ENCODE results near the gene HEXD. TPM values are rescaled to one million over a fixed set of nuclear protein-coding genes. Genes with fewer than 3 reads are reported as not detected.
A peak's percentile ranks its signal among the peaks of the same experiment; 100 is the strongest.

The HEXD gene
- total and polyA plus RNA-seq, 4 donors, result 5.6 to 19.9 (median 12.2) TPM

GRCh38 chr17:82483204-82483660, 65.1 kb downstream of the HEXD start (continued):
- TF ChIP-seq RAD21 (IDR thresholded peaks at IDR 0.05), result peak in 1 of 2 donors; percentile 46

DNA sequence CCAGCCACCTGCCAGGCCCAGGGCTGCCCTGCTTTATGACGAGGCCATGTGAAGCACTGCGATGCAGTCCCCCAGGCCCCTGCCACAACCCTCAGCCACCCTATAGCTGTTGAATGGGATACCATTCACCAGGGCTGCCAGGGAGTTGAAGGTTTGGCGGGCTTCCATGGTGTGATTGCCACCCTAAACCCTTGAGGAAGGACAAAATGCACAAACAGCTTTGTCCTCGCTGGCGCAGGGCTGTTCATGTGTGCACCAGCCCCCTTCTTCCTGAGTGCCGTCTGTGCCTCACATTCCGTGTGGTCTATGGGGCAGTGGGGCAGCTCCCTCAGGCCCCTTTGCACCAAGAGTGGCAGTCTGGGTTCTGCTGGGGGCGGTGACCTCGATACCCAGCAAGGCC, 65.7 kb downstream of the HEXD start:
- no peaks in the 10 kb centered on the region for H3K9me3 ChIP-seq (ENCODE audit: control insufficient read depth in 4 of 4, low read length in 3 of 4)
- 81% methylated on average over 9 of the region's 9 CpGs for WGBS

GRCh38 chr17:82486231-82487094, 68.3 kb downstream of the HEXD start:
- no peak for TF ChIP-seq GABPA (IDR thresholded peaks at IDR 0.05 in 1 of 2, conservative IDR thresholded peaks at IDR 0.05 in 1 of 2)
- TF ChIP-seq HNF4A (conservative IDR thresholded peaks at IDR 0.05), result no peak
- no peak for TF ChIP-seq EGR1 (IDR thresholded peaks at IDR 0.05; ENCODE audit: low read depth in 2 of 2)
- no peak for TF ChIP-seq TAF1 (conservative IDR thresholded peaks at IDR 0.05)
- no peak for TF ChIP-seq FOXA2 (IDR thresholded peaks at IDR 0.05)
- no peak for TF ChIP-seq ZBTB33 (IDR thresholded peaks at IDR 0.05)
- no peak for TF ChIP-seq NR2F2 (IDR thresholded peaks at IDR 0.05)
- TF ChIP-seq MAX (IDR thresholded peaks at IDR 0.05), result no peak
- TF ChIP-seq SP1 (IDR thresholded peaks at IDR 0.05), result no peak
- no peaks in the 10 kb centered on the region for H3K27me3 ChIP-seq (ENCODE audit: control insufficient read depth in 4 of 4, insufficient read depth in 4 of 4, low read length in 3 of 4)
- 87% methylated on average over 13 of the region's 13 CpGs for WGBS
- no peak overlapping the region for H3K9ac ChIP-seq (ENCODE audit: low read depth in 1 of 2, low read length in 2 of 2)
- H3K36me3 ChIP-seq (ENCODE audit: control insufficient read depth in 4 of 4, insufficient read depth in 3 of 4, low read depth in 1 of 4, low read length in 3 of 4), result peaks cover 4 to 38% (median 15%) of the 10 kb centered on the region in 4 donors
- no peaks in the 10 kb centered on the region for H3K9me3 ChIP-seq (ENCODE audit: control insufficient read depth in 4 of 4, low read length in 3 of 4)
- peaks cover 2 to 11% (median 8%) of the 10 kb centered on the region in 4 donors for H3K4me1 ChIP-seq (ENCODE audit: control insufficient read depth in 4 of 4, insufficient read depth in 4 of 4, low read length in 3 of 4)
- DNase-seq (ENCODE audit: low spot score), result no peak
- no peak overlapping the region for H3K4me3 ChIP-seq (ENCODE audit: low read depth in 1 of 3, low read length in 3 of 3)
- H3K27ac ChIP-seq (ENCODE audit: low read depth in 1 of 2, low read length in 2 of 2), result no peak overlapping the region

More for the DNA sequence above, 65.7 kb downstream of the HEXD start:
- peaks cover 2 to 11% (median 8%) of the 10 kb centered on the region in 4 donors for H3K4me1 ChIP-seq (ENCODE audit: control insufficient read depth in 4 of 4, insufficient read depth in 4 of 4, low read length in 3 of 4)
- H3K4me3 ChIP-seq (ENCODE audit: low read depth in 1 of 3, low read length in 3 of 3), result no peak overlapping the region
- TF ChIP-seq SP1 (IDR thresholded peaks at IDR 0.05), result no peak
- H3K36me3 ChIP-seq (ENCODE audit: control insufficient read depth in 4 of 4, insufficient read depth in 3 of 4, low read depth in 1 of 4, low read length in 3 of 4), result peaks cover 8 to 55% (median 21%) of the 10 kb centered on the region in 4 donors
- no peak for DNase-seq (ENCODE audit: low spot score)
- H3K27me3 ChIP-seq (ENCODE audit: control insufficient read depth in 4 of 4, insufficient read depth in 4 of 4, low read length in 3 of 4), result no peaks in the 10 kb centered on the region
- peak overlapping the region; percentile 20 to 43 for H3K27ac ChIP-seq (ENCODE audit: low read depth in 1 of 2, low read length in 2 of 2)
- no peak overlapping the region for H3K9ac ChIP-seq (ENCODE audit: low read depth in 1 of 2, low read length in 2 of 2)

GRCh38 chr17:82487910-82488309, 69.8 kb downstream of the HEXD start:
- Histone ChIP-seq H3K27ac (ENCODE audit: low read depth in 1 of 2, low read length in 2 of 2) (no peak overlapping the region), H3K27me3 (ENCODE audit: control insufficient read depth in 4 of 4, insufficient read depth in 4 of 4, low read length in 3 of 4) (no peaks in the 10 kb centered on the region), H3K4me3 (ENCODE audit: low read depth in 1 of 3, low read length in 3 of 3) (no peak overlapping the region), H3K4me1 (ENCODE audit: control insufficient read depth in 4 of 4, insufficient read depth in 4 of 4, low read length in 3 of 4) (peaks cover 2 to 11% (median 7%) of the 10 kb centered on the region in 4 donors), H3K9me3 (ENCODE audit: control insufficient read depth in 4 of 4, low read length in 3 of 4) (no peaks in the 10 kb centered on the region), H3K9ac (ENCODE audit: low read depth in 1 of 2, low read length in 2 of 2) (no peak overlapping the region), H3K36me3 (ENCODE audit: control insufficient read depth in 4 of 4, insufficient read depth in 3 of 4, low read depth in 1 of 4, low read length in 3 of 4) (peaks cover 4 to 35% (median 14%) of the 10 kb centered on the region in 4 donors)
- DNase-seq (ENCODE audit: low spot score), result no peak
- WGBS, result 95% methylated on average over 14 of the region's 14 CpGs
- TF ChIP-seq NR2F2 (IDR thresholded peaks at IDR 0.05), result no peak
- TF ChIP-seq, protein P1, sequence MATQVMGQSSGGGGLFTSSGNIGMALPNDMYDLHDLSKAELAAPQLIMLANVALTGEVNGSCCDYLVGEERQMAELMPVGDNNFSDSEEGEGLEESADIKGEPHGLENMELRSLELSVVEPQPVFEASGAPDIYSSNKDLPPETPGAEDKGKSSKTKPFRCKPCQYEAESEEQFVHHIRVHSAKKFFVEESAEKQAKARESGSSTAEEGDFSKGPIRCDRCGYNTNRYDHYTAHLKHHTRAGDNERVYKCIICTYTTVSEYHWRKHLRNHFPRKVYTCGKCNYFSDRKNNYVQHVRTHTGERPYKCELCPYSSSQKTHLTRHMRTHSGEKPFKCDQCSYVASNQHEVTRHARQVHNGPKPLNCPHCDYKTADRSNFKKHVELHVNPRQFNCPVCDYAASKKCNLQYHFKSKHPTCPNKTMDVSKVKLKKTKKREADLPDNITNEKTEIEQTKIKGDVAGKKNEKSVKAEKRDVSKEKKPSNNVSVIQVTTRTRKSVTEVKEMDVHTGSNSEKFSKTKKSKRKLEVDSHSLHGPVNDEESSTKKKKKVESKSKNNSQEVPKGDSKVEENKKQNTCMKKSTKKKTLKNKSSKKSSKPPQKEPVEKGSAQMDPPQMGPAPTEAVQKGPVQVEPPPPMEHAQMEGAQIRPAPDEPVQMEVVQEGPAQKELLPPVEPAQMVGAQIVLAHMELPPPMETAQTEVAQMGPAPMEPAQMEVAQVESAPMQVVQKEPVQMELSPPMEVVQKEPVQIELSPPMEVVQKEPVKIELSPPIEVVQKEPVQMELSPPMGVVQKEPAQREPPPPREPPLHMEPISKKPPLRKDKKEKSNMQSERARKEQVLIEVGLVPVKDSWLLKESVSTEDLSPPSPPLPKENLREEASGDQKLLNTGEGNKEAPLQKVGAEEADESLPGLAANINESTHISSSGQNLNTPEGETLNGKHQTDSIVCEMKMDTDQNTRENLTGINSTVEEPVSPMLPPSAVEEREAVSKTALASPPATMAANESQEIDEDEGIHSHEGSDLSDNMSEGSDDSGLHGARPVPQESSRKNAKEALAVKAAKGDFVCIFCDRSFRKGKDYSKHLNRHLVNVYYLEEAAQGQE (IDR thresholded peaks at IDR 0.05), result no peak
- TF ChIP-seq CTCF (IDR thresholded peaks at IDR 0.05; ENCODE audit: low read depth, low read length, missing input control), result no peak
- TF ChIP-seq RAD21 (IDR thresholded peaks at IDR 0.05), result no peak
- TF ChIP-seq FOXA1 (IDR thresholded peaks at IDR 0.05), result no peak
- no peak for TF ChIP-seq HNF4A (conservative IDR thresholded peaks at IDR 0.05)
- TF ChIP-seq FOXA2 (IDR thresholded peaks at IDR 0.05), result no peak
- TF ChIP-seq SP1 (IDR thresholded peaks at IDR 0.05), result no peak
- TF ChIP-seq TAF1 (conservative IDR thresholded peaks at IDR 0.05), result no peak
- TF ChIP-seq ATF3 (IDR thresholded peaks at IDR 0.05), result no peak
- no peak for TF ChIP-seq JUND (IDR thresholded peaks at IDR 0.05)
- no peak for TF ChIP-seq EGR1 (IDR thresholded peaks at IDR 0.05; ENCODE audit: low read depth in 2 of 2)
- TF ChIP-seq YY1 (IDR thresholded peaks at IDR 0.05), result no peak
- no peak for TF ChIP-seq MAX (IDR thresholded peaks at IDR 0.05)

Measured in liver (tissue), 9 donors.